H1 (cell line): Measurements from ENCODE around the gene FGF11. TPM values are rescaled to one million over a fixed set of nuclear protein-coding genes. Genes with fewer than 3 reads are reported as not detected.

ENCODE experiments used
- CTCF ChIA-PET: fragments of 300-600 bp; sonication (Branson Sonifier 250); formaldehyde crosslinking; loops from one replicate; lab custom pipeline; 2021; ENCODE audit not compliant: partially characterized antibody; lab: Charles Lee
- POLR2A ChIA-PET: fragments of 300-600 bp; sonication (Branson Sonifier 250); formaldehyde crosslinking; loops from one replicate; lab custom pipeline; 2021; ENCODE audit warnings: inconsistent platforms; ENCODE audit not compliant: partially characterized antibody; lab: Charles Lee
- DNase-seq, 2 experiments: peaks; one replicate each; pipeline versions ENCODE4 v3.0.0 to v3.0.0-alpha.2; 2010 to 2022; ENCODE audit warnings: low spot score in 2 of 2, low read depth in 1 of 2, mixed read lengths in 1 of 2
- FAIRE-seq: peaks from 2 replicates; lab custom pipeline; 2011; peaks lifted over from hg19 to GRCh38; lab: Jason Lieb, UNC
- H2AFZ ChIP-seq: 2 replicates; pipeline ENCODE4 v1.8.1; 2012; ENCODE audit warnings: low read length, inconsistent platforms
- H2AK5ac ChIP-seq: 2 replicates; pipeline ENCODE4 v1.6.1; 2013; ENCODE audit warnings: low read depth, low read length
- H2BK120ac ChIP-seq: replicated peaks from 2 replicates; pipeline ENCODE3; 2013; ENCODE audit warnings: low read depth, low read length, inconsistent platforms
- H2BK12ac ChIP-seq: 2 replicates; pipeline ENCODE4 v1.6.1; 2013; ENCODE audit warnings: low read depth, low read length
- H2BK15ac ChIP-seq: 2 replicates; pipeline ENCODE4 v1.6.1; 2013; ENCODE audit warnings: low read length
- H2BK20ac ChIP-seq: 2 replicates; pipeline ENCODE4 v1.6.1; 2013; ENCODE audit warnings: low read length
- H2BK5ac ChIP-seq: 2 replicates; pipeline ENCODE4 v1.6.1; 2013; ENCODE audit warnings: low read depth, low read length
- H3K14ac ChIP-seq: 2 replicates; pipeline ENCODE4 v1.6.1; 2013; ENCODE audit warnings: inconsistent platforms; ENCODE audit not compliant: insufficient read length
- H3K18ac ChIP-seq: 2 replicates; pipeline ENCODE4 v1.6.1; 2013; ENCODE audit warnings: low read length; ENCODE audit errors: extremely low read depth
- H3K23ac ChIP-seq: 2 replicates; pipeline ENCODE4 v1.6.1; 2013; ENCODE audit warnings: inconsistent platforms; ENCODE audit not compliant: insufficient read length
- H3K23me2 ChIP-seq: 2 replicates; pipeline ENCODE4 v1.6.1; 2013; ENCODE audit warnings: low read depth, low read length
- H3K27ac ChIP-seq: 2 replicates; pipeline ENCODE4 v1.6.1; 2011; ENCODE audit warnings: low read depth, low read length, inconsistent platforms
- H3K27me3 ChIP-seq, 4 experiments: replicated peaks in 1 of 4; 1 replicate in 1 of 4; 2 replicates in 3 of 4; pipeline versions ENCODE4 v1.6.1 to v1.8.1; 2011 to 2013; ENCODE audit warnings: low read length in 3 of 4, mild to moderate bottlenecking in 3 of 4, inconsistent platforms in 2 of 4, mixed read lengths in 2 of 4, moderate library complexity in 1 of 4; ENCODE audit not compliant: control insufficient read depth in 3 of 4, insufficient read depth in 3 of 4; ENCODE audit errors: extremely low read depth in 1 of 4
- H3K36me3 ChIP-seq, 4 experiments: 2 replicates each; pipeline versions ENCODE4 v1.6.1 to v1.8.1; 2011 to 2013; ENCODE audit warnings: mild to moderate bottlenecking in 4 of 4, low read length in 3 of 4, moderate library complexity in 2 of 4, control low read depth in 1 of 4, inconsistent platforms in 1 of 4; ENCODE audit not compliant: insufficient read depth in 4 of 4, control insufficient read depth in 2 of 4
- H3K4ac ChIP-seq: replicated peaks from 2 replicates; pipeline ENCODE3; 2013; ENCODE audit warnings: low read length, low read depth, mixed read lengths, inconsistent platforms; ENCODE audit not compliant: insufficient read length
- H3K4me1 ChIP-seq, 4 experiments: replicated peaks in 1 of 4; 1 replicate in 1 of 4; 2 replicates in 3 of 4; pipeline versions ENCODE4 v1.6.1 to v1.8.1; 2011 to 2013; ENCODE audit warnings: low read length in 3 of 4, inconsistent platforms in 2 of 4, mixed read lengths in 1 of 4; ENCODE audit not compliant: insufficient read depth in 4 of 4, control insufficient read depth in 3 of 4
- H3K4me2 ChIP-seq, 2 experiments: 2 replicates each; pipeline versions ENCODE4 v1.6.1 to v1.8.1; 2011 to 2013; ENCODE audit warnings: low read depth in 2 of 2, low read length in 2 of 2, control low read depth in 1 of 2, inconsistent platforms in 1 of 2, mild to moderate bottlenecking in 1 of 2; ENCODE audit not compliant: insufficient read depth in 1 of 2
- H3K4me3 ChIP-seq, 4 experiments: fragments of 200-600, 300-600 bp in 1 of 4; sonication (generic), shearing (Covaris generic), sonication (Bioruptor Twin) in 1 of 4; 2 replicates each; pipeline versions ENCODE4 v1.5.1 to v1.8.1; 2011 to 2016; ENCODE audit warnings: low read length in 4 of 4, low read depth in 3 of 4, control low read depth in 2 of 4, inconsistent platforms in 2 of 4, mild to moderate bottlenecking in 2 of 4, mixed read lengths in 1 of 4, moderate library complexity in 1 of 4; ENCODE audit not compliant: insufficient read depth in 2 of 4; ENCODE audit errors: extremely low read depth in 1 of 4
- H3K56ac ChIP-seq: replicated peaks from 2 replicates; pipeline ENCODE3; 2013; ENCODE audit warnings: low read depth, mild to moderate bottlenecking, mixed read lengths, low read length, inconsistent platforms; ENCODE audit not compliant: insufficient read length
- H3K79me1 ChIP-seq: 2 replicates; pipeline ENCODE4 v1.6.1; 2013; ENCODE audit warnings: low read depth, low read length, control low read depth
- H3K79me2 ChIP-seq, 2 experiments: 2 replicates each; pipeline versions ENCODE4 v1.6.1 to v1.8.1; 2012 to 2013; ENCODE audit warnings: low read length in 2 of 2, mild to moderate bottlenecking in 2 of 2, inconsistent platforms in 1 of 2; ENCODE audit not compliant: insufficient read depth in 2 of 2, control insufficient read depth in 1 of 2
- H3K9ac ChIP-seq, 4 experiments: replicated peaks in 1 of 4; 1 replicate in 1 of 4; 2 replicates in 3 of 4; pipeline versions ENCODE4 v1.6.1 to v1.8.1; 2011 to 2013; ENCODE audit warnings: low read depth in 3 of 4, low read length in 3 of 4, control low read depth in 2 of 4, mild to moderate bottlenecking in 2 of 4, moderate library complexity in 2 of 4, inconsistent platforms in 1 of 4; ENCODE audit errors: extremely low read depth in 1 of 4
- H3K9me3 ChIP-seq, 2 experiments: 2 replicates each; pipeline versions ENCODE4 v1.6.1 to v1.8.1; 2012 to 2013; ENCODE audit warnings: mild to moderate bottlenecking in 2 of 2, moderate library complexity in 2 of 2, control low read depth in 1 of 2, inconsistent platforms in 1 of 2, low read depth in 1 of 2, low read length in 1 of 2, mixed read lengths in 1 of 2; ENCODE audit not compliant: insufficient read depth in 2 of 2
- H4K20me1 ChIP-seq, 2 experiments: replicated peaks in 1 of 2; 2 replicates each; pipeline versions ENCODE3 to v1.8.1; 2011 to 2013; ENCODE audit warnings: inconsistent platforms in 2 of 2, low read length in 2 of 2, mild to moderate bottlenecking in 1 of 2; ENCODE audit not compliant: insufficient read depth in 2 of 2, control insufficient read depth in 1 of 2
- H4K5ac ChIP-seq: 2 replicates; pipeline ENCODE4 v1.6.1; 2013; ENCODE audit warnings: low read length, low read depth, mixed read lengths, inconsistent platforms; ENCODE audit not compliant: insufficient read length
- H4K8ac ChIP-seq: 2 replicates; pipeline ENCODE4 v1.8.0; 2013; ENCODE audit warnings: mild to moderate bottlenecking, moderate library complexity, low read length, inconsistent platforms; ENCODE audit not compliant: insufficient read depth; ENCODE audit errors: extremely low read depth
- H4K91ac ChIP-seq: replicated peaks from 2 replicates; pipeline ENCODE3; 2013; ENCODE audit warnings: low read length, mixed read lengths, inconsistent platforms; ENCODE audit not compliant: insufficient read length
- RXRA ChIP-seq: IDR thresholded peaks from 2 replicates; pipeline ENCODE4 v1.6.1; 2011; ENCODE audit warnings: low read depth, mild to moderate bottlenecking, low read length, moderate library complexity; ENCODE audit not compliant: insufficient read depth
- WGBS, 2 experiments: shearing (Covaris generic) in 1 of 2; methylation state at CpG; one replicate each; pipeline versions ENCODE4 v1.1.6 to v1.1.7; 2013 to 2015; ENCODE audit warnings: low lambda C conversion rate in 2 of 2, mixed read lengths in 2 of 2, inconsistent platforms in 1 of 2, low coverage in 1 of 2, missing lambda C conversion rate in 1 of 2; ENCODE audit not compliant: insufficient replicate concordance in 2 of 2, insufficient coverage in 1 of 2, insufficient read length in 1 of 2; ENCODE audit errors: extremely low coverage in 1 of 2, missing lambda C conversion rate in 1 of 2; 5-methylcytosine and 5-hydroxymethylcytosine counted together
- polyA plus RNA-seq, 7 experiments: library from polyadenylated mRNA; depleted of rRNA in 3 of 7; stranded (reverse) in 5 of 7; unstranded in 2 of 7; fragments of >200 nt in 5 of 7; fragments of 200-250 nt in 2 of 7; gene quantifications; 1 replicate in 5 of 7; 2 replicates in 1 of 7; 4 replicates in 1 of 7; pipeline versions ENCODE4 v1.2.1 to v1.2.3, GENCODE V29; 2011 to 2013; ENCODE audit warnings: missing spikeins in 2 of 7, mixed read lengths in 2 of 7
- total RNA-seq: library from RNA; stranded (reverse); fragmentation: NEBNext Ultra II Directional; extraction: Animal tissue kit (Norgen Biotek cat#: 25700); gene quantifications from 2 replicates; pipeline ENCODE4 v1.2.1, GENCODE V29; 2021

Gene FGF11
- total and polyA plus RNA-seq, 2 of the 8 experiments (the other 6 are each of a cell fraction or from before 2014, with no cell fraction given): 11.8 to 26.1 TPM

DNA sequence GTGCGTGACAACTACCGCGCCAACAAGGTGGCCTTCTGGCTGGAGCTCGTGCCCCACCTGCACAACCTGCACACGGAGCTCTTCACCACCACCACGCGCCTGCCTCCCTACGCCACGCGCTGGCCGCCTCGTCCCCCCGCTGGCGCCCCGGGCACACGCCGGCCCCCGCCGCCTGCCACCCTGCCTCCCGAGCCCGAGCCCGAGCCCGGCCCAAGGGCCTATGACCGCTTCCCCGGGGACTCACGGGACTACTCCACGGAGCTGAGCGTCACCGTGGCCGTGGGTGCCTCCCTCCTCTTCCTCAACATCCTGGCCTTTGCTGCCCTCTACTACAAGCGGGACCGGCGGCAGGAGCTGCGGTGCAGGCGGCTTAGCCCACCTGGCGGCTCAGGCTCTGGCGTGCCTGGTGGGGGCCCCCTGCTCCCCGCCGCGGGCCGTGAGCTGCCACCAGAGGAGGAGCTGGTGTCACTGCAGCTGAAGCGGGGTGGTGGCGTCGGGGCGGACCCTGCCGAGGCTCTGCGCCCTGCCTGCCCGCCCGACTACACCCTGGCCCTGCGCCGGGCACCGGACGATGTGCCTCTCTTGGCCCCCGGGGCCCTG lies 22.2 kb upstream of the FGF11 start:
- no peak for TF ChIP-seq RXRA
- FAIRE-seq: no peak

More for the DNA sequence above, 22.2 kb upstream of the FGF11 start:
- Histone ChIP-seq H3K23ac (no peak overlapping the region), H2BK15ac (no peak overlapping the region), H3K79me2 (no peaks in the 10 kb centered on the region), H3K56ac (no peak overlapping the region), H3K4me3 (no peak overlapping the region), H2BK12ac (no peak overlapping the region), H2BK120ac (no peak overlapping the region), H3K27me3 (no peaks in the 10 kb centered on the region), H4K8ac (peak overlapping the region; percentile 60; the same call in 1 of the 2 replicates), H3K18ac (no peak overlapping the region), H3K27ac (no peak overlapping the region), H3K14ac (no peak overlapping the region), H3K36me3 (peaks cover 0 to 25% (median 9%) of the 10 kb centered on the region in 4 experiments; a peak in 6 of 8 replicates), H2BK5ac (no peak overlapping the region), H4K91ac (no peak overlapping the region), H3K4me1 (peaks cover 0 to 15% (median 6%) of the 10 kb centered on the region in 4 experiments; a peak in 5 of 7 replicates), H3K79me1 (no peaks in the 10 kb centered on the region), H3K4ac (no peak overlapping the region), H2AK5ac (no peak overlapping the region), H4K5ac (no peak overlapping the region), H3K9ac (no peak overlapping the region), H2AFZ (no peak overlapping the region), H4K20me1 (peaks cover 2 to 5% of the 10 kb centered on the region in 2 experiments), H3K4me2 (no peak overlapping the region), H2BK20ac (no peak overlapping the region), H3K9me3 (no peaks in the 10 kb centered on the region), H3K23me2 (peaks cover 2% of the 10 kb centered on the region; the same call in 1 of the 2 replicates)
- CTCF ChIA-PET: interaction anchor here (1.0 to 1.4 kb wide), 2 partner anchors 38 to 144 kb away, joined by 3 to 5 read pairs; partner anchors contain the start of gene SENP3
- 93% methylated on average over 34 of the region's 54 CpGs; no CpG with 5 or more reads in 1 of the 2 experiments for WGBS, 2 experiments
- DNase-seq: no peak
- POLR2A ChIA-PET: interaction anchor here (1.1 to 2.8 kb wide), 6 partner anchors 8 to 133 kb away, joined by 3 to 14 read pairs (median 4); partner anchors contain the start of genes NLGN2, SPEM2 and TMEM102
